Activated CD8-positive, alpha-beta T cell treated with anti-CD3 and anti-CD28 coated beads for 36 hours (primary cell): ENCODE measurements around the gene PHC2. TPM values are rescaled to one million over a fixed set of nuclear protein-coding genes. Genes with fewer than 3 reads are reported as not detected.
A peak's percentile ranks its signal among the peaks of the same experiment; 100 is the strongest.

Experiments
- ATAC-seq: fragments of 200-7000 bp; cut with Tn5 transposase; one replicate; pipeline ENCODE4 v1.10.0; 2021; ENCODE audit warnings: mild to moderate bottlenecking, moderate library complexity
- CTCF ChIA-PET: fragments of 350-600 bp; sonication (Branson Sonifier 250); formaldehyde crosslinking; loops from one replicate; lab custom pipeline; 2021; ENCODE audit warnings: antibody characterized with exemption; lab: Charles Lee
- POLR2A ChIA-PET: fragments of 350-600 bp; sonication (Branson Sonifier 250); formaldehyde crosslinking; loops from one replicate; lab custom pipeline; 2021; ENCODE audit warnings: antibody characterized with exemption; lab: Charles Lee
- DNase-seq: peaks from one replicate; pipeline ENCODE4 v3.0.0-alpha.2; 2020
- H3K27ac Mint-ChIP-seq: one replicate; pipeline ENCODE4 v1.8.0; 2021; ENCODE audit warnings: mild to moderate bottlenecking, mixed read lengths
- H3K27me3 Mint-ChIP-seq: one replicate; pipeline ENCODE4 v1.8.0; 2021; ENCODE audit warnings: mixed read lengths
- H3K36me3 Mint-ChIP-seq: one replicate; pipeline ENCODE4 v1.8.0; 2021; ENCODE audit warnings: low read depth, mixed read lengths
- H3K4me1 Mint-ChIP-seq: one replicate; pipeline ENCODE4 v1.8.0; 2021; ENCODE audit warnings: low read depth, mixed read lengths
- H3K4me3 Mint-ChIP-seq: one replicate; pipeline ENCODE4 v1.8.0; 2021; ENCODE audit warnings: mild to moderate bottlenecking, moderate library complexity, mixed read lengths
- H3K9me3 Mint-ChIP-seq: one replicate; pipeline ENCODE4 v1.8.0; 2021; ENCODE audit warnings: mixed read lengths
- intact Hi-C: fragments of 100-400 bp; cut with micrococcal nuclease; formaldehyde crosslinking; loops from one replicate; pipeline ENCODE4 v1.10.0; 2022
- total RNA-seq, 2 experiments: library from RNA; stranded (reverse); gene quantifications; one replicate each; pipeline ENCODE4 v1.2.3, GENCODE V29; 2021
- TF ChIP-seq, protein P1 (sequence below): fragments of 200-600 bp; IDR thresholded peaks from one replicate; pipeline ENCODE4 v1.8.0; 2022; ENCODE audit warnings: antibody characterized with exemption, mild to moderate bottlenecking

PHC2 gene
- total RNA-seq, 2 experiments from 2014 or later = 26.0 to 28.0 TPM

DNA sequence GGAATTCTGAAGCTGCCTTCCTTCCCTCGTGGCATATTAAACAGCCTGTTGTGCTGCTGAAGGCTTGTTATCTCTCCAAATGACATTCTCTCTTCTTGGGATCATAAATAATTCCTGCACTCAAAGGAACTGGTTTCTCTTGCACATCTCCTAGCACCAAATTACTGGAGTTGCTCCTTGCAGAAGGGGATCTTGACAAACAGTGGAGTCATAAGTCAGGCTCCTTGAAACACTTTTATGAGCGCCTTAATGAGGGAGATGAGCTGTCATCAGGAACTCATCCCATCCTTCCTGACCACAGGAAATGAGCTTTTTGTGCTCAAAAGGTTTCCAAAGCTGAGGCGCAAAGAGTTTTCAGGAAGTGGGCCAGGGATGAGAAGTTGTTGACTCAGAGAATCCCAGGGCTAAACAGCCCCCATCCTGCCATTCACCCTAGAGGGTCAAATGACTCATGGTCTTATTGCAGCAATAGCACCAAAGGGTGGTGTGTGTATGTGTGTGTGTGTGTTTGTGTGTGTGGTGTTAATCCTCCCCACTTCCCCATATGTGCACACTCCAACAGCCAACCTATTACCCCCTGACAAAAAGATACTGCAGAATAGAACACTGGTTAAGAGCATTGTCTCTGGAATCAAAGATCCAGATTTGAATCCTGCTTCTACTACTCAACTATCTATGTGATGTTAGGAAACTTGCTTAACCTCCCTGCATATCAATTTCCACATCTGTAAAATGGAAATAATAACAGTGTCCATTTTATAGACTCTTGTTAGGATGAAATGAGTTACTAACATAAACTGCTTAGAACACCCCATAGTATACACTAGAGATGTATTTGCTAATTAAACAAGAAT, 2.8 kb upstream of the PHC2 start:
- peaks cover 3% of the 10 kb centered on the region for H3K4me1 Mint-ChIP-seq
- POLR2A ChIA-PET = interaction anchor here (0.8 kb wide), 1 partner anchor 84 kb away, joined by 3 read pairs; no protein-coding TSS in a partner anchor
- ATAC-seq (no peak), DNase-seq (peak; percentile 15)
- H3K4me3 Mint-ChIP-seq = no peak overlapping the region
- TF ChIP-seq, protein P1, sequence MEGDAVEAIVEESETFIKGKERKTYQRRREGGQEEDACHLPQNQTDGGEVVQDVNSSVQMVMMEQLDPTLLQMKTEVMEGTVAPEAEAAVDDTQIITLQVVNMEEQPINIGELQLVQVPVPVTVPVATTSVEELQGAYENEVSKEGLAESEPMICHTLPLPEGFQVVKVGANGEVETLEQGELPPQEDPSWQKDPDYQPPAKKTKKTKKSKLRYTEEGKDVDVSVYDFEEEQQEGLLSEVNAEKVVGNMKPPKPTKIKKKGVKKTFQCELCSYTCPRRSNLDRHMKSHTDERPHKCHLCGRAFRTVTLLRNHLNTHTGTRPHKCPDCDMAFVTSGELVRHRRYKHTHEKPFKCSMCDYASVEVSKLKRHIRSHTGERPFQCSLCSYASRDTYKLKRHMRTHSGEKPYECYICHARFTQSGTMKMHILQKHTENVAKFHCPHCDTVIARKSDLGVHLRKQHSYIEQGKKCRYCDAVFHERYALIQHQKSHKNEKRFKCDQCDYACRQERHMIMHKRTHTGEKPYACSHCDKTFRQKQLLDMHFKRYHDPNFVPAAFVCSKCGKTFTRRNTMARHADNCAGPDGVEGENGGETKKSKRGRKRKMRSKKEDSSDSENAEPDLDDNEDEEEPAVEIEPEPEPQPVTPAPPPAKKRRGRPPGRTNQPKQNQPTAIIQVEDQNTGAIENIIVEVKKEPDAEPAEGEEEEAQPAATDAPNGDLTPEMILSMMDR = no peak
- no peaks in the 10 kb centered on the region for H3K36me3 Mint-ChIP-seq
- no peaks in the 10 kb centered on the region for H3K9me3 Mint-ChIP-seq
- H3K27me3 Mint-ChIP-seq = peaks cover 2% of the 10 kb centered on the region
- intact Hi-C loops = no loop called here
- CTCF ChIA-PET = interaction anchor here (0.7 to 2.9 kb wide), 3 partner anchors 37 to 138 kb away, joined by 3 to 15 read pairs (median 3); partner anchors contain the start of gene ZSCAN20
- no peak overlapping the region for H3K27ac Mint-ChIP-seq

DNA sequence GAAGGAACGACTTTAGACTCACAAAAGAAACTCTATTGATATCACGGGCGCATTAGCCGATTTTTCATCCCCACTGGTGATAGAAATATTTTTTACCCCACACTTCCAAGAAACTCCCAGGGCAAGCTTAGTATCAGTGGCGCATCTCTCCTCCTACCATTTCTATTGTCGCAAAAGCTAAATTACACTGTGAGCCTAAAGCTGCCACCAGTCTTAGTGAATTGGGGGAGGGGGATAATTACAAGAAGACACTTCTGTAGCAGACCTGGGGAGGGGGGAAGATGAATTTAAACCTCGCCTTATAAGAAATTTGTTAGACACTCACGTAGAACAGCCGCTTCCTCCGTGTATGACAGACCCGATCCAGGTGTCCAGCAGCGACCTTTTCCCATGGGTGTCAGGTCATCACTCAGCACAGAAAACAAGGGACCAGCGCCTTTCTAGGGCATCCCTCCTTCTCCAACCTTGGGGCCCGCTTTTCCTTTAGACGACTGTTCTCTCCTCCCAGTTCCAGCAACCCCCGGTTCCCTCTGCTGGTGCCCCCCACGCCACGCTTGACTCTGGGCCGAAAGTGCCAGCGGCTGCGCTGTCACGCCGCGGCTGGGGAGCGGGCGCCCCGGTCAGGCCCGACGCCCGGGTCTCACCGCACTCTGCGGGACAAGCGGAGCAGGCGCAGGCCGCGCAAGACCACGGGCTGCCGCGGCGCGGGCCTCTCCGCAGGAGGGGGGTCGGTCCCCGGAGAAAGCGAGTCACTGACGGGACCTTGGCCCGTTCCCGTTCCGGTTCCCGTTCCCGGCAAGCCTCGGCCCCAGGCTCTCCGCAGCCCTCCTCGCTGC, 821 bp downstream of the PHC2 start:
- TF ChIP-seq, protein P1 = no peak
- peak; percentile 17 for ATAC-seq
- no peak overlapping the region for H3K27ac Mint-ChIP-seq
- peaks cover 10% of the 10 kb centered on the region for H3K4me1 Mint-ChIP-seq
- intact Hi-C loops = no loop called here
- CTCF ChIA-PET = no interaction called here
- H3K36me3 Mint-ChIP-seq = no peaks in the 10 kb centered on the region
- peak; percentile 37 for DNase-seq
- H3K27me3 Mint-ChIP-seq = peaks cover 4% of the 10 kb centered on the region
- POLR2A ChIA-PET = no interaction called here
- H3K9me3 Mint-ChIP-seq = no peaks in the 10 kb centered on the region
- H3K4me3 Mint-ChIP-seq = no peak overlapping the region

DNA sequence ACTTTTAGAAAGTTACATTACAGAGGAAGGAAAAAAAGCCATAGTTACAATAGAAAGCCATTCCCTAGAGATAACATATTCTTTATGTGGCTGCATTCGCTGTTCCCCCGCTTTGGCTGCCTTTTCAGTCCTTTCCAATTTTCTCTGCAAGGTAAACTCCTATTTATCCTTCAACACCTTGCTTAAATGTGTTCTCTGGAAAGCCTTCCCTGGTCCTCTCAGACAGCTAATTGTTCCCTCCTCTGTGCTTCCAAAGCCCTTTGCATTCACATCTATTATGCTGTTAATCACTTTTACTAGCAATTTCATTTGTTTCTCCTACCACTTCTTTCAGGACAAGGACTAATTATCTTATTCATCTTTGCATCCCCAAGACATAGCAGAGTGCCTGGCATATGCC, 1.6 kb downstream of the PHC2 start:
- no peaks in the 10 kb centered on the region for H3K36me3 Mint-ChIP-seq
- DNase-seq = no peak
- CTCF ChIA-PET = no interaction called here
- intact Hi-C loops = no loop called here
- ATAC-seq = no peak
- POLR2A ChIA-PET = no interaction called here
- peaks cover 4% of the 10 kb centered on the region for H3K27me3 Mint-ChIP-seq
- H3K27ac Mint-ChIP-seq = no peak overlapping the region
- no peak overlapping the region for H3K4me3 Mint-ChIP-seq
- TF ChIP-seq, protein P1 = no peak
- H3K9me3 Mint-ChIP-seq = no peaks in the 10 kb centered on the region
- H3K4me1 Mint-ChIP-seq = peaks cover 10% of the 10 kb centered on the region

DNA sequence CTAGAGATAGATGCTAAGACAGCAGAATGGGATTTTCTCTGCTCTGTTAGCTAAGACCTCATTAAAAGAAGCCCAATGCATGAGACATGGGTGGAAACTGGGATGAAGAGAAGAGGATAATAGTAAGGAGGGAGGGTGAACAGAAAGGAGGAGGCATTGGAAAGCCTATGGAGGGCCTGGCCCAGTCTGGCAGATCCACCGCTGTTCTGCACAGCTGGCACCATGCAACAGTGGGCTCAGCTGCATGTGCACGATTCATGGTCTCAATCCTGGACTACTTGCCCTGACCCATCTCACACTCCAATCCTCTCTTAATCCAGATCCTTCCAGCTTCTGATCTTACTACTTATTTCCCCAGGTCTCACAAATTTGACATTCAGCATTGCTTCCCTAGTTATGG, 2.2 kb downstream of the PHC2 start:
- peaks cover 4% of the 10 kb centered on the region for H3K27me3 Mint-ChIP-seq
- H3K36me3 Mint-ChIP-seq = no peaks in the 10 kb centered on the region
- TF ChIP-seq, protein P1 = no peak
- H3K4me3 Mint-ChIP-seq = no peak overlapping the region
- H3K4me1 Mint-ChIP-seq = peaks cover 10% of the 10 kb centered on the region
- intact Hi-C loops = no loop called here
- H3K27ac Mint-ChIP-seq = no peak overlapping the region
- no peaks in the 10 kb centered on the region for H3K9me3 Mint-ChIP-seq
- ChIA-PET POLR2A (no interaction called here), CTCF (no interaction called here)
- no peak for ATAC-seq
- no peak for DNase-seq
